ENCODE results near the gene CNOT10. TPM values are rescaled to one million over a fixed set of nuclear protein-coding genes. Genes with fewer than 3 reads are reported as not detected.

CNOT10 gene
- total RNA-seq, 3 donors from 2014 or later, result 27.8 to 34.9 (median 28.3) TPM

- Histone ChIP-seq H3K36me3 (ENCODE audit: low read depth) (no peaks in the 10 kb centered on the region), H3K4me3 (no peak overlapping the region), H3K9me3 (no peaks in the 10 kb centered on the region), H3K4me1 (ENCODE audit: low read depth) (peaks cover 13% of the 10 kb centered on the region)
- ATAC-seq, result no peak
- no peak for DNase-seq
- intact Hi-C loops (cut with DNase I, micrococcal nuclease), result no loop called here
- TF ChIP-seq CTCF (IDR thresholded peaks at IDR 0.05), result no peak
These were observed 132.2 kb downstream of the CNOT10 start for GRCh38 chr3:32817257-32817557.

GRCh38 chr3:32817558-32818228 lies 132.7 kb downstream of the CNOT10 start, which contains the start of gene TRIM71:
Gene TRIM71, plus strand, starts transcription at chr3:32817997. Its CDS starts 84 bp downstream, at chr3:32818081.
- H3K9me3 ChIP-seq, result no peaks in the 10 kb centered on the region
- intact Hi-C loops (cut with DNase I, micrococcal nuclease), result no loop called here
- peaks cover 13% of the 10 kb centered on the region for H3K4me1 ChIP-seq (ENCODE audit: low read depth)
- no peak for ATAC-seq
- TF ChIP-seq CTCF (IDR thresholded peaks at IDR 0.05), result no peak
- no peaks in the 10 kb centered on the region for H3K36me3 ChIP-seq (ENCODE audit: low read depth)
- no peak for DNase-seq
- no peak within 1 kb of the TSS for H3K4me3 ChIP-seq

- ATAC-seq, result peak; percentile 23
- TF ChIP-seq CTCF (IDR thresholded peaks at IDR 0.05), result no peak
These were observed 133.4 kb downstream of the CNOT10 start for GRCh38 chr3:32818229-32818969.

GRCh38 chr3:32818970-32819511 lies 134.1 kb downstream of the CNOT10 start:
- Histone ChIP-seq H3K4me1 (ENCODE audit: low read depth) (peaks cover 13% of the 10 kb centered on the region), H3K36me3 (ENCODE audit: low read depth) (no peaks in the 10 kb centered on the region), H3K9me3 (no peaks in the 10 kb centered on the region), H3K4me3 (no peak overlapping the region)
- no peak for ATAC-seq
- intact Hi-C loops (cut with DNase I, micrococcal nuclease), result no loop called here
- no peak for TF ChIP-seq CTCF (IDR thresholded peaks at IDR 0.05)
- no peak for DNase-seq

More at GRCh38 chr3:32818229-32818969, 133.4 kb downstream of the CNOT10 start:
- intact Hi-C loops (cut with DNase I, micrococcal nuclease), result no loop called here
- H3K36me3 ChIP-seq (ENCODE audit: low read depth), result no peaks in the 10 kb centered on the region
- no peak overlapping the region for H3K4me3 ChIP-seq
- DNase-seq, result no peak
- peaks cover 13% of the 10 kb centered on the region for H3K4me1 ChIP-seq (ENCODE audit: low read depth)
- no peaks in the 10 kb centered on the region for H3K9me3 ChIP-seq

- DNase-seq (no peak), ATAC-seq (no peak)
These were observed 134.8 kb downstream of the CNOT10 start for GRCh38 chr3:32819551-32820348.

More at GRCh38 chr3:32819551-32820348, 134.8 kb downstream of the CNOT10 start:
- Histone ChIP-seq H3K9me3 (no peaks in the 10 kb centered on the region), H3K4me3 (no peak overlapping the region), H3K4me1 (ENCODE audit: low read depth) (peaks cover 13% of the 10 kb centered on the region), H3K36me3 (ENCODE audit: low read depth) (no peaks in the 10 kb centered on the region)
- intact Hi-C loops (cut with DNase I, micrococcal nuclease), result no loop called here
- no peak for TF ChIP-seq CTCF (IDR thresholded peaks at IDR 0.05)

Measured in mucosa of descending colon (tissue), 3 donors.